Measurements from ENCODE around the gene TRMU. TPM values are rescaled to one million over a fixed set of nuclear protein-coding genes. Genes with fewer than 3 reads are reported as not detected.

The TRMU gene
- polyA plus RNA-seq, 1 experiment = 23.7 TPM

DNA sequence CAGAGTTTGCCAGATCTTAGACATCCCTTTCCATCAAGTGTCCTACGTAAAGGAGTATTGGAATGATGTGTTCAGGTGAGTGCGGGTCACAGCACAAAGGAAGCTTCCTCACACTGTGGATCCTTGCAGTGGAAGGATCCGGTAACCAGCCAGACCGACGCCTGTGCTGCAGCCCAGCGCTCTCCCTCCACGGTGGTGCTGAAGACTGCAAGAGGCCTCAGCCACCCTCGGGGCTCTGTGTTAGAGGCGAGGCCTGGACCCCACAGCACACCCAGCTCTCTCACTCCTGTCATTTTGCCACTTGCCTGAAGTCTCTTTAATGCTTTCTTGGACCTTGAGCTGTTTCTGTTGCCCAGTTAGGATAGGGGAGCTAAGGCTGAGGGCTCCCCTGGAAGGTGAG, 2.4 kb downstream of the TRMU start:
- DNase-seq (ENCODE audit: low read depth, low spot score) = no peak
- ChIA-PET CTCF (no interaction called here), POLR2A (no interaction called here)
- Histone ChIP-seq H3K9me3 (ENCODE audit: control insufficient read depth, insufficient read depth, low read length) (no peaks in the 10 kb centered on the region; the same call in 1 of the 2 replicates), H3K27ac (ENCODE audit: low read depth, low read length) (no peak overlapping the region), H3K4me3 (ENCODE audit: low read depth, low read length) (no peak overlapping the region), H3K27me3 (ENCODE audit: control insufficient read depth, insufficient read depth, low read length) (no peaks in the 10 kb centered on the region)
- TF ChIP-seq CTCF (IDR thresholded peaks at IDR 0.05; ENCODE audit: low read depth, low read length) = no peak

DNA sequence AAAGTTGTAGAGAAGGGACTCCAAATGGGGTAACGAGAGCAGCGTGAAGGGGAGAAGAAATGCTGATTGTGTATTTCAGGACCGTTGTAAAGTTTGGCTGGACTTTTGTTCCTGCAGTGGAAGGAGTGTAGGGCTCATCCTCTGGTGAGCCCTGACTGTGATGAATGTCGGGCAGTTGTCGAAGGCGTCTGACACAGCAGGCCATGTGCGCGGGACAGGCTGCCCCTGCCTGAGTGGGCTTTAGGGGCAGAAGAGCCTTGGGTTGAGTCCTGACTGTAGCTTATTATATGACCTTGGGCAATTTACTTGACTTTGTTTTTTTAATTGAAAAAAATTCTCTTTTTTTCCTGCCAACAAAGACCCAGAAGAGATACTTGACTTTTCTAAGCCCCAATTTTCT, 3.1 kb downstream of the TRMU start:
- no peak for TF ChIP-seq CTCF (IDR thresholded peaks at IDR 0.05; ENCODE audit: low read depth, low read length)
- CTCF ChIA-PET = no interaction called here
- Histone ChIP-seq H3K9me3 (ENCODE audit: control insufficient read depth, insufficient read depth, low read length) (no peaks in the 10 kb centered on the region; the same call in 1 of the 2 replicates), H3K27me3 (ENCODE audit: control insufficient read depth, insufficient read depth, low read length) (no peaks in the 10 kb centered on the region), H3K27ac (ENCODE audit: low read depth, low read length) (no peak overlapping the region), H3K4me3 (ENCODE audit: low read depth, low read length) (no peak overlapping the region)
- DNase-seq (ENCODE audit: low read depth, low spot score) = no peak
- POLR2A ChIA-PET = no interaction called here

- Histone ChIP-seq H3K4me3 (ENCODE audit: low read depth, low read length) (no peak overlapping the region), H3K27me3 (ENCODE audit: control insufficient read depth, insufficient read depth, low read length) (no peaks in the 10 kb centered on the region), H3K9me3 (ENCODE audit: control insufficient read depth, insufficient read depth, low read length) (no peaks in the 10 kb centered on the region; the same call in 1 of the 2 replicates), H3K27ac (ENCODE audit: low read depth, low read length) (no peak overlapping the region)
- ChIA-PET POLR2A (interaction anchor here (0.6 kb wide), 1 partner anchor 203 kb away, joined by 3 read pairs; no protein-coding TSS in a partner anchor), CTCF (interaction anchor here (1.1 kb wide), 1 partner anchor 27 kb away, joined by 5 read pairs; no protein-coding TSS in a partner anchor)
- no peak for DNase-seq (ENCODE audit: low read depth, low spot score)
- no peak for TF ChIP-seq CTCF (IDR thresholded peaks at IDR 0.05; ENCODE audit: low read depth, low read length)
Observed at GRCh38 chr22:46339956-46340355, 4.4 kb downstream of the TRMU start.

DNA sequence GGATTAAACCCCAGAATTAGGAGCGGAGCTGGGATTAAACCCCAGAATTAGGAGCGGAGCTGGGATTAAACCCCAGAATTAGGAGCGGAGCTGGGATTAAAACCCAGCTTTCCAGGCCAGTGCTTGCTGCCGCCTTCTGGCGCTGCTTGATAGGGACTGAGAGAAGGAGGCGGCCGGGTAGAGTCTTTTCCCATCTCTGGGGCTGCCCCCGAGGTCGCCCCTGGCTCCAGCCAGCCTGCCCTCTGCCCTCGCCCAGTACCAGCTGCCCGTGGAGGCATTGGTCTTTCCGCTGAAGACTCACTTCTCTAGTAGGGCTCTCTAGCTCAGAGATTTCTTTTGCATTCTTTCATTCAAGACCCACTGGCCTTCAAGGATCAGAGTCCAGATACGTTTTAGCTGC, 5.2 kb downstream of the TRMU start:
- no peak for TF ChIP-seq CTCF (IDR thresholded peaks at IDR 0.05; ENCODE audit: low read depth, low read length)
- H3K4me3 ChIP-seq (ENCODE audit: low read depth, low read length) = no peak overlapping the region
- H3K27ac ChIP-seq (ENCODE audit: low read depth, low read length) = no peak overlapping the region
- POLR2A ChIA-PET = no interaction called here
- no peaks in the 10 kb centered on the region; the same call in 1 of the 2 replicates for H3K9me3 ChIP-seq (ENCODE audit: control insufficient read depth, insufficient read depth, low read length)
- CTCF ChIA-PET = interaction anchor here (0.7 to 1.1 kb wide), 2 partner anchors 27 to 462 kb away, joined by 3 to 5 read pairs; no protein-coding TSS in a partner anchor
- H3K27me3 ChIP-seq (ENCODE audit: control insufficient read depth, insufficient read depth, low read length) = no peaks in the 10 kb centered on the region
- no peak for DNase-seq (ENCODE audit: low read depth, low spot score)

- no peak for TF ChIP-seq CTCF (IDR thresholded peaks at IDR 0.05; ENCODE audit: low read depth, low read length)
- H3K4me3 ChIP-seq (ENCODE audit: low read depth, low read length) = no peak overlapping the region
- no peaks in the 10 kb centered on the region for H3K9me3 ChIP-seq (ENCODE audit: control insufficient read depth, insufficient read depth, low read length)
- H3K27ac ChIP-seq (ENCODE audit: low read depth, low read length) = no peak overlapping the region
- ChIA-PET CTCF (no interaction called here), POLR2A (no interaction called here)
- no peaks in the 10 kb centered on the region for H3K27me3 ChIP-seq (ENCODE audit: control insufficient read depth, insufficient read depth, low read length)
- DNase-seq (ENCODE audit: low read depth, low spot score) = no peak
Observed at GRCh38 chr22:46346680-46347405, 11.3 kb downstream of the TRMU start.

All from AG04450 (cell line).